GM12878 (cell line): ENCODE results near the gene SRPK2. TPM values are rescaled to one million over a fixed set of nuclear protein-coding genes. Genes with fewer than 3 reads are reported as not detected.

Experiments used
- ATF2 ChIP-seq: IDR thresholded peaks from 2 replicates; pipeline ENCODE4 v1.6.1; 2012; ENCODE audit warnings: low read length, inconsistent platforms
- E2F8 ChIP-seq: fragments of 450-650 bp; IDR thresholded peaks from 2 replicates; pipeline ENCODE4 v1.6.1; 2018; ENCODE audit warnings: mild to moderate bottlenecking, low read depth, moderate library complexity; ENCODE audit not compliant: partially characterized antibody
- ESRRA ChIP-seq: IDR thresholded peaks from 2 replicates; pipeline ENCODE4 v1.6.1; 2012; ENCODE audit warnings: mild to moderate bottlenecking, low read length, improper control_type of control experiment
- IRF3 ChIP-seq: fragments of 450-650 bp; IDR thresholded peaks from 2 replicates; pipeline ENCODE4 v1.6.1; 2014; ENCODE audit warnings: mild to moderate bottlenecking
- NBN ChIP-seq: fragments of 450-650 bp; IDR thresholded peaks from 2 replicates; pipeline ENCODE4 v1.6.1; 2016
- NKRF ChIP-seq: fragments of 450-650 bp; conservative IDR thresholded peaks from 2 replicates; pipeline ENCODE4 v1.6.1; 2017; ENCODE audit warnings: mild to moderate bottlenecking, moderate library complexity
- NR2C1 ChIP-seq: fragments of 450-650 bp; IDR thresholded peaks from 2 replicates; pipeline ENCODE4 v1.6.1; 2017; ENCODE audit warnings: antibody characterized with exemption, mild to moderate bottlenecking, moderate library complexity
- RB1 ChIP-seq: fragments of 450-650 bp; formaldehyde crosslinking; IDR thresholded peaks from 2 replicates; pipeline ENCODE4 v1.6.1; 2017; ENCODE audit warnings: mild to moderate bottlenecking, borderline replicate concordance
- SP1 ChIP-seq: IDR thresholded peaks from one replicate; pipeline ENCODE4 v1.6.1; 2011; ENCODE audit warnings: low read depth, low read length
- ZBTB11 ChIP-seq: fragments of 450-650 bp; formaldehyde crosslinking; IDR thresholded peaks from 2 replicates; pipeline ENCODE4 v1.5.0; 2022; ENCODE audit warnings: mild to moderate bottlenecking, missing genetic modification characterization
- ZZZ3 ChIP-seq: IDR thresholded peaks from 2 replicates; pipeline ENCODE4 v1.6.1; 2011; ENCODE audit warnings: low read depth; ENCODE audit not compliant: control insufficient read depth, insufficient read length
- polyA plus RNA-seq, 11 experiments: library from polyadenylated mRNA; depleted of rRNA in 4 of 11; unstranded in 6 of 11; stranded (reverse) in 5 of 11; fragments of >200 nt; fragmentation: Nextera tagmentation in 4 of 11; fragmentation: Illumina TruSeq in 1 of 11; extraction: Ambion mirVana in 4 of 11; extraction: Trizol in 1 of 11; gene quantifications; 1 replicate in 1 of 11; 2 replicates in 10 of 11; pipeline versions ENCODE4 v1.2.1 to v1.2.3, GENCODE V29; 2011 to 2016; ENCODE audit warnings: inconsistent platforms in 2 of 11, missing spikeins in 2 of 11, low read depth in 1 of 11
- total RNA-seq, 4 experiments: library from RNA; depleted of rRNA in 3 of 4; stranded (reverse); fragments of >200 nt in 3 of 4; fragmentation: Illumina TruSeq in 1 of 4; extraction: Trizol in 1 of 4; gene quantifications; 2 replicates each; pipeline versions ENCODE4 v1.2.1 to v1.2.3, GENCODE V29; 2013 to 2021

The SRPK2 gene
- total and polyA plus RNA-seq, 10 of the 15 experiments (the other 5 are each of a cell fraction or from before 2014, with no cell fraction given): 13.2 to 32.8 (median 24.5) TPM

- TF ChIP-seq NKRF: no peak
- TF ChIP-seq ZZZ3: no peak
- TF ChIP-seq SP1: no peak
- TF ChIP-seq NBN: no peak
- TF ChIP-seq ATF2: no peak
- no peak for TF ChIP-seq NR2C1
- TF ChIP-seq E2F8: no peak
- TF ChIP-seq ESRRA: no peak
- TF ChIP-seq ZBTB11 (CRISPR knock-in tag): no peak
- TF ChIP-seq RB1: no peak
- TF ChIP-seq IRF3: no peak
Observed at GRCh38 chr7:105073143-105073542, 315.6 kb downstream of the SRPK2 start (continued).
